ENCODE measurements around the gene LRRN1.

LRRN1 gene

DNA sequence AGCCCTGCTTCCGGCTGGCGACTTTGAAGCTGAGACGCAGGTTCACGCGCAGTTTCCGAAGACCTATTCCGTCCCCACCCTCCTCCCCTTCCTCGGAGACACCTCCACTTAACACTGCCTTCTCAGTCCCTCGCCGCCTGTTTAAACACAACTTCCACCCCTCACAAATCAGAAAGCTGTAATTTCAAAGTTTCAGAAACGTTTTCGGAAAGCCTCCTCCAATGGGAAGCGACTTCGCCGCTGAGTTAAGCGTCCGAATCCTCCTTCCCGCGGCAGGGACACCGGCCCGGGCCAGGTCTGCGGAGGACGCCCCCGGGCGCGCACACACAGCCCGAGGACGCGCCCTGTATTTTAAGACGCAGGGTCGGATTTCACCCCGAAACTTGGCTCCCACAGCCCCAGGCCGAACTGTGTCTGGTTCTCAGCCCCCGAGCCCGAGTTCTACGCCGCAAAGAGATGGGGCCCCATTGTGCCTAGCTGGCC, 559 bp upstream of the LRRN1 start:
- peak overlapping the region; percentile 57 to 72 for H3K4me3 ChIP-seq
- H3K36me3 ChIP-seq, result no peaks in the 10 kb centered on the region
- peak overlapping the region; percentile 32 to 44 for H3K27ac ChIP-seq
- TF ChIP-seq, protein P1, sequence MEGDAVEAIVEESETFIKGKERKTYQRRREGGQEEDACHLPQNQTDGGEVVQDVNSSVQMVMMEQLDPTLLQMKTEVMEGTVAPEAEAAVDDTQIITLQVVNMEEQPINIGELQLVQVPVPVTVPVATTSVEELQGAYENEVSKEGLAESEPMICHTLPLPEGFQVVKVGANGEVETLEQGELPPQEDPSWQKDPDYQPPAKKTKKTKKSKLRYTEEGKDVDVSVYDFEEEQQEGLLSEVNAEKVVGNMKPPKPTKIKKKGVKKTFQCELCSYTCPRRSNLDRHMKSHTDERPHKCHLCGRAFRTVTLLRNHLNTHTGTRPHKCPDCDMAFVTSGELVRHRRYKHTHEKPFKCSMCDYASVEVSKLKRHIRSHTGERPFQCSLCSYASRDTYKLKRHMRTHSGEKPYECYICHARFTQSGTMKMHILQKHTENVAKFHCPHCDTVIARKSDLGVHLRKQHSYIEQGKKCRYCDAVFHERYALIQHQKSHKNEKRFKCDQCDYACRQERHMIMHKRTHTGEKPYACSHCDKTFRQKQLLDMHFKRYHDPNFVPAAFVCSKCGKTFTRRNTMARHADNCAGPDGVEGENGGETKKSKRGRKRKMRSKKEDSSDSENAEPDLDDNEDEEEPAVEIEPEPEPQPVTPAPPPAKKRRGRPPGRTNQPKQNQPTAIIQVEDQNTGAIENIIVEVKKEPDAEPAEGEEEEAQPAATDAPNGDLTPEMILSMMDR (IDR thresholded peaks at IDR 0.05), result no peak
- no peak for DNase-seq
- H3K4me1 ChIP-seq, result peaks cover 0 to 23% (median 12%) of the 10 kb centered on the region in 4 donors
- intact Hi-C loops (cut with DNase I; ENCODE audit: low total_unique reads), result no loop called here
- H3K9me3 ChIP-seq, result no peaks in the 10 kb centered on the region
- no peaks in the 10 kb centered on the region for H3K27me3 ChIP-seq

DNA sequence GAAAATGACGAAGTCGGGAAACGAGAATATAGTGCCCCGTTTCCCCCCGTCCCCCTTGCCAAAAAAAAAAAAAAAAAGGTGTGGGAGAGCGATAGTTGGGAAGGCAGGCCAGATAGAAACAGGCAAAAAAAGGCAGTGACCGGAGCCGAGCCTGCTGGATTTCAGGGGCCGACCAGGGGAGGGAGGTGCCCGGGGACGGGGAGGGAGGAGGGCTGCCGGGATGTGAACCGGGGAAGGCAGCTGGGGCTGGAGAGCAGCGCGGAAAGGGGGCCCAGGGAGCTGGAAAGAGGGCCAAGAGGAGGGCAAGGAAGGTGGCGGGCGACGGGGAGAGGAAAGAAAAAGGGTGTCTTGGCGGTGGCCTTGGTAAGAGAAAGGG, 837 bp downstream of the LRRN1 start:
- Histone ChIP-seq H3K4me1 (peaks cover 0 to 23% (median 12%) of the 10 kb centered on the region in 4 donors), H3K9me3 (no peaks in the 10 kb centered on the region), H3K27ac (peak overlapping the region; percentile 32 to 43), H3K4me3 (peak overlapping the region; percentile 57 to 72), H3K27me3 (no peaks in the 10 kb centered on the region), H3K36me3 (no peaks in the 10 kb centered on the region)
- DNase-seq, result peak in 1 of 2 donors; percentile 66
- intact Hi-C loops (cut with DNase I; ENCODE audit: low total_unique reads), result no loop called here
- TF ChIP-seq, protein P1 (IDR thresholded peaks at IDR 0.05), result no peak

GRCh38 chr3:3800685-3801493, 1.7 kb downstream of the LRRN1 start:
- Histone ChIP-seq H3K36me3 (no peaks in the 10 kb centered on the region), H3K4me3 (peak overlapping the region; percentile 57 to 72), H3K27me3 (no peaks in the 10 kb centered on the region), H3K9me3 (no peaks in the 10 kb centered on the region), H3K4me1 (peaks cover 0 to 23% (median 12%) of the 10 kb centered on the region in 4 donors), H3K27ac (peak overlapping the region in 1 of 2 donors; percentile 32)
- TF ChIP-seq, protein P1 (IDR thresholded peaks at IDR 0.05), result no peak
- intact Hi-C loops (cut with DNase I; ENCODE audit: low total_unique reads), result no loop called here
- peak; percentile 21 to 62 for DNase-seq

DNA sequence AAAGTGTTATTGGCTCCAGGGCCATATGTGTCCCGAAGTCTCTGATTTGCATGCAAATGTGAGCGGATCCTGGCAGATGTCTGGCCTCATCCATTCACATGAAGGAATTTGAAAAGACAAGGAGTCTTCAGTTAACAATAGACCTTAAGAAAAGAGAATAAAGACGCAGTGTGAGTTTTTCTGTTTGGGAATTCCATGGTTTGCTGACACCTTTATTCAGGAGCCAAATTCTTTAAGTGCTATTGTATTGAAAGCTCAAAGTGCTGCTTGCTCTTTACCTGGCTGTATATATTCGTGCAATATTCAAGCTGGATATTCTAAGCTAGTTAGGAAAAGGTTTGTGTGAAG, 2.2 kb downstream of the LRRN1 start:
- Histone ChIP-seq H3K9me3 (no peaks in the 10 kb centered on the region), H3K4me3 (peak overlapping the region in 1 of 2 donors; percentile 72), H3K27me3 (no peaks in the 10 kb centered on the region), H3K27ac (no peak overlapping the region), H3K4me1 (peaks cover 0 to 23% (median 12%) of the 10 kb centered on the region in 4 donors), H3K36me3 (no peaks in the 10 kb centered on the region)
- TF ChIP-seq, protein P1 (IDR thresholded peaks at IDR 0.05), result no peak
- no peak for DNase-seq
- intact Hi-C loops (cut with DNase I; ENCODE audit: low total_unique reads), result no loop called here

DNA sequence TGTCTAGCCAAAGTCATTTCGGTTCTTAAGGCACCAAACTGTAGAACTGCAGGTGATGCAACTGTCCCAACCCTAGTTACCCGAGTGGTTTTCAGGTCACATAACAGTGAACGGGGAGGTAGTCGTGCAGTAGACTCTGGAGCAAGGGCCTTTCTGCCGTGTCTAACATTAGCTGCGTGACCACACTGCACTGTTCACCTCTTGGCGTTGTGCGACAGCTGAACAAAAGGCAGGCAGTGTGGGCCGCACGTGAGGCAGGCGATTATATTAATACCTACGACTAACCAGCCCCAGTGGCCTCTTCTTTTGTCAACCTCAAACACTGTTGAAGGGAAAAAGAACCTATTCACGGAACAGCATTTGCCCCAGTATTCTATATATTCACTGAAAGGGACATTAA, 2.8 kb downstream of the LRRN1 start:
- Histone ChIP-seq H3K4me3 (no peak overlapping the region), H3K27me3 (no peaks in the 10 kb centered on the region), H3K27ac (no peak overlapping the region), H3K36me3 (no peaks in the 10 kb centered on the region), H3K4me1 (peaks cover 0 to 23% (median 12%) of the 10 kb centered on the region in 4 donors), H3K9me3 (no peaks in the 10 kb centered on the region)
- intact Hi-C loops (cut with DNase I; ENCODE audit: low total_unique reads), result no loop called here
- DNase-seq, result no peak
- TF ChIP-seq, protein P1 (IDR thresholded peaks at IDR 0.05), result no peak
